ENCODE results near the gene DUT. TPM values are rescaled to one million over a fixed set of nuclear protein-coding genes. Genes with fewer than 3 reads are reported as not detected.

Gene DUT
- total and polyA plus RNA-seq, 12 donors, result 43.9 to 141 (median 92.5) TPM

DNA sequence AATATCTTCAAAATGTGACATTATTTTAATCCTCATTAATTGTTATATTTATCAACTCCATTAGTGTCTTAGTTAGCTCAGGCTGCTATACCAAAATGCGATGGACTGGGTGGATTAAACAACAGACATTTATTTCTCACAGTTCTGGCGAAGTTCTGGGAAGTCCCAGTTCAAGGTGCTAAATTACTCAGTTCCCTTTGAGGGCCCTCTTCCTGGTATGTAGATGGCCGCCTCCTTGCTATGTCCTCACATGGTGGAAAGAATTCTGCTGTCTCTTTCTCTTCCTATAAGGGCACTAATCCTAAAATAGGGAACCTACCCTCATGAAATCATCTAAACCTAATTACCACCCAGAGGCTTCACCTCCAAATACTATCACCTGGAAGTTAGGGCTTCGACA, 38.8 kb upstream of the DUT start:
- Histone ChIP-seq H3K9me3 (replicated peaks in 1 of 3) (no peaks in the 10 kb centered on the region), H3K4me3 (no peak overlapping the region), H3K27ac (no peak overlapping the region), H3K36me3 (replicated peaks in 1 of 2) (no peaks in the 10 kb centered on the region), H3K27me3 (no peaks in the 10 kb centered on the region), H3K4me1 (replicated peaks in 1 of 2) (no peaks in the 10 kb centered on the region)
- DNase-seq, result no peak
- intact Hi-C loops (cut with DNase I), result no loop called here
- TF ChIP-seq, protein P1, sequence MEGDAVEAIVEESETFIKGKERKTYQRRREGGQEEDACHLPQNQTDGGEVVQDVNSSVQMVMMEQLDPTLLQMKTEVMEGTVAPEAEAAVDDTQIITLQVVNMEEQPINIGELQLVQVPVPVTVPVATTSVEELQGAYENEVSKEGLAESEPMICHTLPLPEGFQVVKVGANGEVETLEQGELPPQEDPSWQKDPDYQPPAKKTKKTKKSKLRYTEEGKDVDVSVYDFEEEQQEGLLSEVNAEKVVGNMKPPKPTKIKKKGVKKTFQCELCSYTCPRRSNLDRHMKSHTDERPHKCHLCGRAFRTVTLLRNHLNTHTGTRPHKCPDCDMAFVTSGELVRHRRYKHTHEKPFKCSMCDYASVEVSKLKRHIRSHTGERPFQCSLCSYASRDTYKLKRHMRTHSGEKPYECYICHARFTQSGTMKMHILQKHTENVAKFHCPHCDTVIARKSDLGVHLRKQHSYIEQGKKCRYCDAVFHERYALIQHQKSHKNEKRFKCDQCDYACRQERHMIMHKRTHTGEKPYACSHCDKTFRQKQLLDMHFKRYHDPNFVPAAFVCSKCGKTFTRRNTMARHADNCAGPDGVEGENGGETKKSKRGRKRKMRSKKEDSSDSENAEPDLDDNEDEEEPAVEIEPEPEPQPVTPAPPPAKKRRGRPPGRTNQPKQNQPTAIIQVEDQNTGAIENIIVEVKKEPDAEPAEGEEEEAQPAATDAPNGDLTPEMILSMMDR (IDR thresholded peaks at IDR 0.05), result no peak
- TF ChIP-seq POLR2A (IDR thresholded peaks at IDR 0.05), result no peak
- 92 to 97% (median 94%) methylated on average over 4 of the region's 4 CpGs for WGBS, 4 donors

DNA sequence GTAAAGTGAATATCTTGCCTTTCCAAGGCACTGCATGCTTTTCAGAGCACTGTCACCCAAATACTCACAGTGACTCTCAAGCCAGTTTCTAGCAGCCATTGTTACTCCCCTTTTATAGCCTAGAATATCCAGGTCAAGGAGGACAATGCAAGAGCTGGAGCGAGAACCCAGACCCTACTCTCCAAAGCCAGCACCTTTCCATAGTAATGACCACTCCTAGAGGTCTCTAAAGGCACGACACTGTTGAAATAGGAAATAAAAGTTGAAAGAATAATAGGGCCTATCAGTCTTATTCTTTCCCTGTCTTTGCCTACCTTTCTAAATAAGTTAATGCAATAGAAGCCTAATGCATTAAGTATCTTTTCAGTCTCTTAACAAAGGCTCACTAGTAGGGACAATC, 33.6 kb upstream of the DUT start:
- intact Hi-C loops (cut with DNase I), result no loop called here
- 91 to 97% (median 95%) methylated on average over 2 of the region's 2 CpGs for WGBS, 4 donors
- no peaks in the 10 kb centered on the region for H3K4me1 ChIP-seq (replicated peaks in 1 of 2)
- no peak overlapping the region for H3K4me3 ChIP-seq
- H3K27me3 ChIP-seq, result no peaks in the 10 kb centered on the region
- no peaks in the 10 kb centered on the region for H3K36me3 ChIP-seq (replicated peaks in 1 of 2)
- no peak for DNase-seq
- no peak overlapping the region for H3K27ac ChIP-seq
- H3K9me3 ChIP-seq (replicated peaks in 1 of 3), result no peaks in the 10 kb centered on the region
- TF ChIP-seq, protein P1 (IDR thresholded peaks at IDR 0.05), result no peak
- no peak for TF ChIP-seq POLR2A (IDR thresholded peaks at IDR 0.05)

DNA sequence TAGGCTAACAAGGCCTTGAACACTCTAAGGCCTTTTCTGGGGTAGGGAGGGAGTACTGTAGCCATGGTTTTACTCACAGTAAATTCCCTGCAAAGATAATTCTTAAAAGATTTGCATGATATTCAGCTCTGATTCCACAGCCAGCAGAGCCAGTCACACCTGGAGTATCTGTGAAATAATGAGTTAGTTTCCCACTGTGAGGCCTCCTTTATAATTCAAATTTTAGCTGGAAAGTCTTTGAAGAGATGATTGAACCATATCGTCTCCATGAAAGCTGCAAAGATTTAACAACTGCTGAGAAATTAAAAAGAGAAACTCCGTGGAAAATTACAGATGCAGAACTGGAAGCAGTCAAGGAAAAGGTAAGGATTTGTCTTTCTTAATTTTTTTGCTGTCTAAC, 32.3 kb upstream of the DUT start:
- Histone ChIP-seq H3K9me3 (replicated peaks in 1 of 3) (no peaks in the 10 kb centered on the region), H3K27me3 (no peaks in the 10 kb centered on the region), H3K27ac (no peak overlapping the region), H3K36me3 (replicated peaks in 1 of 2) (no peaks in the 10 kb centered on the region), H3K4me1 (replicated peaks in 1 of 2) (no peaks in the 10 kb centered on the region), H3K4me3 (no peak overlapping the region)
- TF ChIP-seq POLR2A (IDR thresholded peaks at IDR 0.05), result no peak
- TF ChIP-seq, protein P1 (IDR thresholded peaks at IDR 0.05), result no peak
- intact Hi-C loops (cut with DNase I), result no loop called here
- no peak for DNase-seq
- WGBS, 4 donors, result 58 to 77% (median 62%) methylated on average over 2 of the region's 2 CpGs

DNA sequence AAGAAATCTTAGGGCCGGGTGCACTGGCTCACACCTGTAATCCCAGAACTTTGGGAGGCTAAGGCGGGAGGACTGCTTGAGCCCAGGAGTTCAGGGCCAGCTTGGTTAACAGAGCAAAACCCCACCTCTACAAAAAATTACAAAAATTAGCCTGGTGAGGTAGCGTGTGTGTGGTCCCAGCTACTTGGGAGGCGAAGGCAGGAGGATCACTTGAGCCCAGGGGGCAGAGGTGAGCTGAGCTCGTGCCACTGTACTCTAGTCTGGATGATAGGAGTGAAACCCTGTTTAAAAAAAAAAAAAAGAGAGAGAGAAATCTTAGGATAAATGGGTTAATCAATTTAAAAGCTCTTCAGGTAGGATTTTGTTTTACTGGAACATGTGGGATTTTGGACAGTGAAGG, 31.2 kb upstream of the DUT start:
- no peaks in the 10 kb centered on the region for H3K4me1 ChIP-seq (replicated peaks in 1 of 2)
- no peaks in the 10 kb centered on the region for H3K27me3 ChIP-seq
- 79 to 92% (median 83%) methylated on average over 5 of the region's 5 CpGs for WGBS, 4 donors
- no peaks in the 10 kb centered on the region for H3K36me3 ChIP-seq (replicated peaks in 1 of 2)
- no peak overlapping the region for H3K27ac ChIP-seq
- TF ChIP-seq POLR2A (IDR thresholded peaks at IDR 0.05), result no peak
- TF ChIP-seq, protein P1 (IDR thresholded peaks at IDR 0.05), result no peak
- H3K9me3 ChIP-seq (replicated peaks in 1 of 3), result no peaks in the 10 kb centered on the region
- H3K4me3 ChIP-seq, result no peak overlapping the region
- no peak for DNase-seq
- intact Hi-C loops (cut with DNase I), result no loop called here

All from adrenal gland (tissue), 12 donors.